ENCODE measurements around the gene WEE2. TPM values are rescaled to one million over a fixed set of nuclear protein-coding genes. Genes with fewer than 3 reads are reported as not detected.

The WEE2 gene
- total and polyA plus RNA-seq, 2 of the 13 experiments (the other 11 are each of a cell fraction or from before 2014, with no cell fraction given): not detected

GRCh38 chr7:141700296-141700847 lies 7.8 kb upstream of the WEE2 start:
- H3K4me3 ChIP-seq (replicated peaks in 1 of 3; ENCODE audit: insufficient read depth in 1 of 3, low read depth in 2 of 3, low read length in 3 of 3): no peak overlapping the region; a peak in 1 of 6 replicates
- POLR2A ChIA-PET: interaction anchor here (1.9 to 2.9 kb wide), 2 partner anchors 11 to 37 kb away, joined by 4 to 17 read pairs; partner anchors contain the start of gene SSBP1
- no peaks in the 10 kb centered on the region for H3K36me3 ChIP-seq (replicated peaks in 1 of 2; ENCODE audit: control insufficient read depth in 1 of 2, insufficient read depth in 2 of 2, low read length in 2 of 2)
- in situ Hi-C loops (cut with HindIII; ENCODE audit: extremely low pct_ligation_motif_present, low pct_unique_long_range_greater_than_20kb) (no loop called here), intact Hi-C loops (cut with micrococcal nuclease; ENCODE audit: unreplicated experiment) (no loop called here)
- ATAC-seq: no peak
- no peak for FAIRE-seq
- H3K79me2 ChIP-seq (ENCODE audit: insufficient read depth, low read length): no peaks in the 10 kb centered on the region
- peaks cover 61% of the 10 kb centered on the region for H3K4me1 ChIP-seq (ENCODE audit: insufficient read depth, low read length)
- TF ChIP-seq SMYD3 (CRISPR knock-in tag; IDR thresholded peaks at IDR 0.05) (no peak), GTF3A (CRISPR knock-in tag; conservative IDR thresholded peaks at IDR 0.05) (no peak), ZNF256 (CRISPR knock-in tag; conservative IDR thresholded peaks at IDR 0.05) (no peak), KLF15 (CRISPR knock-in tag; IDR thresholded peaks at IDR 0.05; ENCODE audit: borderline replicate concordance) (no peak), FOXA3 (CRISPR knock-in tag; IDR thresholded peaks at IDR 0.05) (no peak), GZF1 (CRISPR knock-in tag; IDR thresholded peaks at IDR 0.05) (no peak), NFYB (CRISPR knock-in tag; IDR thresholded peaks at IDR 0.05) (no peak), MTA3 (CRISPR knock-in tag; IDR thresholded peaks at IDR 0.05) (no peak), ARNT2 (CRISPR knock-in tag; IDR thresholded peaks at IDR 0.05; ENCODE audit: low read depth) (no peak), E2F1 (CRISPR knock-in tag; IDR thresholded peaks at IDR 0.05) (no peak), ZSCAN22 (CRISPR knock-in tag; IDR thresholded peaks at IDR 0.05) (no peak)
- TF ChIP-seq, protein P1, sequence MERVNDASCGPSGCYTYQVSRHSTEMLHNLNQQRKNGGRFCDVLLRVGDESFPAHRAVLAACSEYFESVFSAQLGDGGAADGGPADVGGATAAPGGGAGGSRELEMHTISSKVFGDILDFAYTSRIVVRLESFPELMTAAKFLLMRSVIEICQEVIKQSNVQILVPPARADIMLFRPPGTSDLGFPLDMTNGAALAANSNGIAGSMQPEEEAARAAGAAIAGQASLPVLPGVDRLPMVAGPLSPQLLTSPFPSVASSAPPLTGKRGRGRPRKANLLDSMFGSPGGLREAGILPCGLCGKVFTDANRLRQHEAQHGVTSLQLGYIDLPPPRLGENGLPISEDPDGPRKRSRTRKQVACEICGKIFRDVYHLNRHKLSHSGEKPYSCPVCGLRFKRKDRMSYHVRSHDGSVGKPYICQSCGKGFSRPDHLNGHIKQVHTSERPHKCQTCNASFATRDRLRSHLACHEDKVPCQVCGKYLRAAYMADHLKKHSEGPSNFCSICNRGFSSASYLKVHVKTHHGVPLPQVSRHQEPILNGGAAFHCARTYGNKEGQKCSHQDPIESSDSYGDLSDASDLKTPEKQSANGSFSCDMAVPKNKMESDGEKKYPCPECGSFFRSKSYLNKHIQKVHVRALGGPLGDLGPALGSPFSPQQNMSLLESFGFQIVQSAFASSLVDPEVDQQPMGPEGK (CRISPR knock-in tag; IDR thresholded peaks at IDR 0.05): no peak
- TF ChIP-seq, protein P2, sequence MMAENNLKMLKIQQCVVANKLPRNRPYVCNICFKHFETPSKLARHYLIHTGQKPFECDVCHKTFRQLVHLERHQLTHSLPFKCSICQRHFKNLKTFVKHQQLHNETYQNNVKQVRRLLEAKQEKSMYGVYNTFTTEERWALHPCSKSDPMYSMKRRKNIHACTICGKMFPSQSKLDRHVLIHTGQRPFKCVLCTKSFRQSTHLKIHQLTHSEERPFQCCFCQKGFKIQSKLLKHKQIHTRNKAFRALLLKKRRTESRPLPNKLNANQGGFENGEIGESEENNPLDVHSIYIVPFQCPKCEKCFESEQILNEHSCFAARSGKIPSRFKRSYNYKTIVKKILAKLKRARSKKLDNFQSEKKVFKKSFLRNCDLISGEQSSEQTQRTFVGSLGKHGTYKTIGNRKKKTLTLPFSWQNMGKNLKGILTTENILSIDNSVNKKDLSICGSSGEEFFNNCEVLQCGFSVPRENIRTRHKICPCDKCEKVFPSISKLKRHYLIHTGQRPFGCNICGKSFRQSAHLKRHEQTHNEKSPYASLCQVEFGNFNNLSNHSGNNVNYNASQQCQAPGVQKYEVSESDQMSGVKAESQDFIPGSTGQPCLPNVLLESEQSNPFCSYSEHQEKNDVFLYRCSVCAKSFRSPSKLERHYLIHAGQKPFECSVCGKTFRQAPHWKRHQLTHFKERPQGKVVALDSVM (CRISPR knock-in tag; IDR thresholded peaks at IDR 0.05): no peak
- TF ChIP-seq, protein P3, sequence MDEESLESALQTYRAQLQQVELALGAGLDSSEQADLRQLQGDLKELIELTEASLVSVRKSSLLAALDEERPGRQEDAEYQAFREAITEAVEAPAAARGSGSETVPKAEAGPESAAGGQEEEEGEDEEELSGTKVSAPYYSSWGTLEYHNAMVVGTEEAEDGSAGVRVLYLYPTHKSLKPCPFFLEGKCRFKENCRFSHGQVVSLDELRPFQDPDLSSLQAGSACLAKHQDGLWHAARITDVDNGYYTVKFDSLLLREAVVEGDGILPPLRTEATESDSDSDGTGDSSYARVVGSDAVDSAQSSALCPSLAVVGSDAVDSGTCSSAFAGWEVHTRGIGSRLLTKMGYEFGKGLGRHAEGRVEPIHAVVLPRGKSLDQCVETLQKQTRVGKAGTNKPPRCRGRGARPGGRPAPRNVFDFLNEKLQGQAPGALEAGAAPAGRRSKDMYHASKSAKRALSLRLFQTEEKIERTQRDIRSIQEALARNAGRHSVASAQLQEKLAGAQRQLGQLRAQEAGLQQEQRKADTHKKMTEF (CRISPR knock-in tag; IDR thresholded peaks at IDR 0.05): no peak
- no peak overlapping the region for H3K27ac ChIP-seq (ENCODE audit: extremely low read length, insufficient read depth, low read length)
- no peak overlapping the region for H2AFZ ChIP-seq (ENCODE audit: low read length)
- H3K4me2 ChIP-seq (ENCODE audit: low read depth, low read length): peak overlapping the region; percentile 78
- CTCF ChIA-PET (ENCODE audit: low intra/inter-chr PET ratio, low total read pairs): no interaction called here
- peaks cover 0 to 17% of the 10 kb centered on the region in 2 experiments; a peak in 3 of 5 replicates for H3K27me3 ChIP-seq (ENCODE audit: control insufficient read depth in 1 of 2, insufficient read depth in 2 of 2, low read length in 2 of 2)
- WGBS (ENCODE audit: low lambda C conversion rate): 87% methylated on average over 5 of the region's 5 CpGs
- no peak overlapping the region for H3K9ac ChIP-seq (ENCODE audit: insufficient read depth, low read depth, low read length)
- DNase-seq (ENCODE audit: low spot score): no peak
- no TSS peak for BruUV-seq (replicated peaks)
- no peaks in the 10 kb centered on the region for H3K9me3 ChIP-seq (ENCODE audit: low read length)
- H4K20me1 ChIP-seq (ENCODE audit: insufficient read depth, low read length): 0 out of 2 replicates have a peak, but pooled peaks cover 2% of the 10 kb centered on the region
